ENCODE measurements around the gene GLIS1. TPM values are rescaled to one million over a fixed set of nuclear protein-coding genes. Genes with fewer than 3 reads are reported as not detected.

Gene GLIS1
- total RNA-seq, 1 donor from 2014 or later, result 0.16 TPM

DNA sequence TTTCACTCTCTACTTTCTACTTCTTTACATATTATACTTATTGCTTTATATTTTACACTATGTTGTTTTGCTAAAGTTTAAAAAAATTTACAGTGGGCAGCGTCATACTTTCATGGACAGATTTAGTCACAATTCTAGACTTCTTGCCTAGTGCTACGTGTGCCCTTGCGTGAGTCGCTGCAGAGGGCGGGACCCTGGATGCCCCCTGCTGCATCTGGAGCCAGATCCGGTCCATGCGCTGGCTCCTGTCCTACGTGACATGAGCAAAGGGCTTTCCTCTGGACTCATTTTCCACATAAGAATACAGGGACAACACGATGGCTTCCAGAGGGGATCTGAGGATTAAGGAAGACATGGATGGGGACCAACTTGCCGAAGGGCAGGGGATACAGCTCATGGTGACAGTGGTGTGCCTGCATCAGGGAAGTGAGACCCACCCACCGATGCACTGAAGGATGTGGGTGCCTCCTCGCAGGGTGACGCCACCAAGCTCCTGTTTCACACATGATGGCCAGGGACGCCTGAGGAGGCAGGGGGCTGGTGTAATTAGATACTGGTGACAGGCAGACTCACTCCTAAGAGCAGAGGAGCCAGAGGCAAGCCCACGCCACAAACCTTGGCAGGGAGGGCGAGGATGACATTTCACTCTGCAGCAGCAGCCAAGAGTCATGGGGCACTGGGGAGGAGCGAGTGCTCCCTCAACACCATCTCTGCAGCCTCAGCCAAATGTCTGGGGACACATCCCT lies 193.1 kb downstream of the GLIS1 start:
- Histone ChIP-seq H3K27me3 (ENCODE audit: low read depth) (peaks cover 76% of the 10 kb centered on the region), H3K4me3 (no peak overlapping the region), H3K27ac (replicated peaks) (no peak overlapping the region), H3K4me1 (no peaks in the 10 kb centered on the region), H3K36me3 (no peaks in the 10 kb centered on the region), H3K9me3 (replicated peaks) (no peaks in the 10 kb centered on the region)
- intact Hi-C loops (cut with micrococcal nuclease), result no loop called here
- TF ChIP-seq, protein P1, sequence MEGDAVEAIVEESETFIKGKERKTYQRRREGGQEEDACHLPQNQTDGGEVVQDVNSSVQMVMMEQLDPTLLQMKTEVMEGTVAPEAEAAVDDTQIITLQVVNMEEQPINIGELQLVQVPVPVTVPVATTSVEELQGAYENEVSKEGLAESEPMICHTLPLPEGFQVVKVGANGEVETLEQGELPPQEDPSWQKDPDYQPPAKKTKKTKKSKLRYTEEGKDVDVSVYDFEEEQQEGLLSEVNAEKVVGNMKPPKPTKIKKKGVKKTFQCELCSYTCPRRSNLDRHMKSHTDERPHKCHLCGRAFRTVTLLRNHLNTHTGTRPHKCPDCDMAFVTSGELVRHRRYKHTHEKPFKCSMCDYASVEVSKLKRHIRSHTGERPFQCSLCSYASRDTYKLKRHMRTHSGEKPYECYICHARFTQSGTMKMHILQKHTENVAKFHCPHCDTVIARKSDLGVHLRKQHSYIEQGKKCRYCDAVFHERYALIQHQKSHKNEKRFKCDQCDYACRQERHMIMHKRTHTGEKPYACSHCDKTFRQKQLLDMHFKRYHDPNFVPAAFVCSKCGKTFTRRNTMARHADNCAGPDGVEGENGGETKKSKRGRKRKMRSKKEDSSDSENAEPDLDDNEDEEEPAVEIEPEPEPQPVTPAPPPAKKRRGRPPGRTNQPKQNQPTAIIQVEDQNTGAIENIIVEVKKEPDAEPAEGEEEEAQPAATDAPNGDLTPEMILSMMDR (IDR thresholded peaks at IDR 0.05; ENCODE audit: borderline replicate concordance), result no peak
- DNase-seq, result peak; percentile 13

DNA sequence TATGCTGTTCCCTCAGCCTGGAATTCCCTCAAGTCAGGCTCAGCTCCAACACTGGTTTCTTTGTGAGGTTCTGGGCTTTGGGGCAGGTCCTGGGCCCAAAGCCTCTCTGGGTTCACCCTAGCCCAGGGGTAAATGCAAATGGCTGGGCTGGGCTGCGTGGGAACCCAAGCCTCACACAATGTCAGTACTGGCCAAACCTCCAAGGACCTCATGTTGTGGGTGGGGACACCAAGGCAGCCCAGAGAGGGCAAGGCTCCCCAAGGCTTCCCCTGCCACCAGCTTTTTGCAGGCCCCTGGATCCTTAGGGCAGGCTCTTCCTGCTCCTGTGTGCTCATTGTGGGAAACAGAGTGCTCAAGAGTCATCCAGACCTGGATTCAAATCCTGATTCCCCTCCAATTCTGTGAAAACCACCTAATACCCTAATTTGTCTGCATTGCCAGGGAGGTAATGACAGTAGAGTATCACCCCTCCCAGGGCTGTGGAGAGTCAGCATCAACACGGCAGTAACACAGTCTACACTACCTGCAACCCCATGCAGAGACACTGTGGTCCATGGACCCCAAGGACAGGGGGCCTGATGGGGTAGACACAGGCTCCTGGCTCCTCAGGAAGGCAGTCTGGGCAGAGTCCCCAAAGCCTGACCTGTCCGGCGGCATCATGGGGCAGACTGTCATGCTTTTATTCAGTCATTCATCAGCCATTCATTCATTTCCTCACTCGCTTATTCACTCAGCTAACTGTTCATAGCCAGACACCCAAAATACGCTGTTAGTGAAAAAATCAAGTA lies 194.0 kb downstream of the GLIS1 start:
- Histone ChIP-seq H3K27ac (replicated peaks) (no peak overlapping the region), H3K9me3 (replicated peaks) (no peaks in the 10 kb centered on the region), H3K27me3 (ENCODE audit: low read depth) (peaks cover 86% of the 10 kb centered on the region), H3K4me3 (no peak overlapping the region), H3K36me3 (no peaks in the 10 kb centered on the region), H3K4me1 (no peaks in the 10 kb centered on the region)
- TF ChIP-seq, protein P1 (IDR thresholded peaks at IDR 0.05; ENCODE audit: borderline replicate concordance), result no peak
- peak; percentile 7 for DNase-seq
- intact Hi-C loops (cut with micrococcal nuclease), result no loop called here

DNA sequence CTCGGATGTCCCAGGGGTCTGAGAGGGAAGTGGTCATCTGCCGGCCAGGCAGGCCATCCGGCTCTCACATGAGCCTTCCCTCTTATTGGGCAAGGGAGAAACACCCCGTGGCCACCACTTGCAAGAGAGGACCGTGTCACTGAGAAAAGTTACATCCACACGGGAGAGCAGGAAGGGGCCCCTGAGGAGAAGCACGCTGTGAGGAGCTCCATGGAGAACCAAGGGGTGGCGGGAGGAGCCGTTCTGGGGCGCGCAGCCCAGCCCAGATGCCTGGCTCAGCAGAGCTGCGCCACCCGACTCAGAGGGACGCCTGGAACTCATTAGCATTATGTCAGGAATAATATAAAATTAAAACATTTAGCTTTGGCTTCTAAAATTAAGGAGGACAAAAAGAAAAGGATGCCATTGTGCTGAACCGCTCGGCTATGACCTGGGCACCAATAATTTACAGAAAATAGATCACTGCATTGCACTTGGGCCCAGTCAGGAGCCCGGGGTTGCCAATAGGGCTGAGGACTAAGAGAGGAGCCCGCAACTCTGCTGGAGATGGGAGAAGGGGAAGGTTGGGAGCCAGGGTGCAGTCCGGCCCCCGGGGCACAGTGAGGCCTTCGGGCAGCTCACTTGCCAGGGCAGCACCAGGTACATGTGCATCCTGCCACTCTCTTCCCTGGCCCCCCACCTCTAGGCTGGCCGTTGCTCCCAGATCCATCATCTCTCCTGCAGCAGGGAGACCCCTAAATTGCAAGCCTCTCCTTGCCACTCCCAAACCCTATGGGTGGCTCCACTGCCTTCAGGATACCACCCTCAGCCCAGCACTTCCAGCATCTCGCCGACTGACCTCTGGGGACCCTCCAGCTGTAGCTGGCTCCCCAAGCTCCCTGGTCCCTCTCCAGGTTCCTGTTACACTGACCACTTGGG lies 194.9 kb downstream of the GLIS1 start:
- H3K36me3 ChIP-seq, result no peaks in the 10 kb centered on the region
- no peaks in the 10 kb centered on the region for H3K4me1 ChIP-seq
- peaks cover 91% of the 10 kb centered on the region for H3K27me3 ChIP-seq (ENCODE audit: low read depth)
- no peak overlapping the region for H3K27ac ChIP-seq (replicated peaks)
- intact Hi-C loops (cut with micrococcal nuclease), result no loop called here
- TF ChIP-seq, protein P1 (IDR thresholded peaks at IDR 0.05; ENCODE audit: borderline replicate concordance), result no peak
- peak; percentile 3 for DNase-seq
- H3K4me3 ChIP-seq, result no peak overlapping the region
- no peaks in the 10 kb centered on the region for H3K9me3 ChIP-seq (replicated peaks)

DNA sequence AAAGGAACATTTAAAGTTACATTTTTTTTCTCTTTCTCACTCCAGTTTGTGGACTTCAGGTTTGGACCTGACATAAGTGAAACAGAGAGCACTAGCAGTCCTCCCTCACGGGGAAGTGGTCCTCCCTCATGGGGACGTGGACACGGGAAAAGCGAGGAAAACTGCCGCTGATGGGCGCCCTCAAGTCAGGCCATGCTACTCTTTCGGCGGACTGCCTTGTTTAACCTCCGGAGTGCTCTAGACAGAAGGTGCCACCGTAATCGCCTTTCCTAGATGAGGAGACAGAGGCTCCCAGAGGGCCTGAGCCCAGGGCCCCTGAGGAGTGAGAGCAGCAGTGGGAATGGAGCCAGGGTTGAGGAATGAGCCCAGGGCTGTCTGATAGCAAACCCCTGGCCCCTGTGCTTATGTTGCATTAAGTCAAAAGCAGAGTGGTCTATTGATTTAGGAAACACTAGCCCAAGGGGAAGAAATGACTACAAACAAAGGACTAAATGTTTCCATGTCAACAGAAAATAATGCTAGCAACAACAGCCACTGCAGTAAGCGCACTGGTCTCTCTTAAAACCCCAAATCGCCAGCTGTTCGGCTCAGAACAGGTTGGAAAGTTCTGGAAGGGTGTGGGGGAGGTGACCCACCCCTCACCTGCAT lies 195.7 kb downstream of the GLIS1 start:
- no peak for DNase-seq
- Histone ChIP-seq H3K4me3 (no peak overlapping the region), H3K9me3 (replicated peaks) (no peaks in the 10 kb centered on the region), H3K4me1 (no peaks in the 10 kb centered on the region), H3K27me3 (ENCODE audit: low read depth) (peaks cover 96% of the 10 kb centered on the region), H3K27ac (replicated peaks) (no peak overlapping the region), H3K36me3 (no peaks in the 10 kb centered on the region)
- intact Hi-C loops (cut with micrococcal nuclease), result no loop called here
- TF ChIP-seq, protein P1 (IDR thresholded peaks at IDR 0.05; ENCODE audit: borderline replicate concordance), result no peak

DNA sequence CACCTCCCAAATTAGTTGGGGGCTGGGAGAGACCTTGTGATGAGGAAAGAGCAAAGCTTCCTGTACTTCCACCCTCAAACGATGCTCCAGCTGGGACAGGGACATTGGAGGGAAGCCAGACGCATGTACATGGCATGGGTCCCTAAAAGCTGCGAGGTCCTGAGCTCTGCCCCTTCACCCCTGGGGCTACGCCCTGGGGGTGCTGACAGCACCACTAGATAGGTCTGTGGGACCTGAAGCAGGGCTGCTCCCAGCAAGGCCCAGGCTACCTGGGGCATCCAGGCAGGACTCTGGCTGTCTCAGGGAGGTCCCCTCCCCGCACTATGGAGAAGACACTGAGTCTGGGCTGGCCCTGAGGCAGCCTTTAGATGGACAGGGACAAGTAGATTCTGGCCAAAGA lies 196.4 kb downstream of the GLIS1 start:
- Histone ChIP-seq H3K36me3 (no peaks in the 10 kb centered on the region), H3K9me3 (replicated peaks) (no peaks in the 10 kb centered on the region), H3K27ac (replicated peaks) (no peak overlapping the region), H3K27me3 (ENCODE audit: low read depth) (peaks cover 96% of the 10 kb centered on the region), H3K4me3 (no peak overlapping the region), H3K4me1 (no peaks in the 10 kb centered on the region)
- intact Hi-C loops (cut with micrococcal nuclease), result no loop called here
- TF ChIP-seq, protein P1 (IDR thresholded peaks at IDR 0.05; ENCODE audit: borderline replicate concordance), result no peak
- DNase-seq, result no peak
